Dendritic cell treated with granulocyte-macrophage colony-stimulating factor and Interleukin-4, amounts not matched to agents 40 ng/mL and 50 ng/mL, for 4 days (primary cell): ENCODE measurements around the gene KCNT2.

ENCODE experiments used
- H3K27ac Mint-ChIP-seq: one replicate; pipeline ENCODE4 v1.8.0; 2022; ENCODE audit warnings: mild to moderate bottlenecking, mixed read lengths
- H3K27me3 Mint-ChIP-seq: one replicate; pipeline ENCODE4 v1.8.0; 2022; ENCODE audit warnings: mild to moderate bottlenecking, mixed read lengths
- H3K36me3 Mint-ChIP-seq: one replicate; pipeline ENCODE4 v1.8.0; 2022; ENCODE audit warnings: low read depth, mixed read lengths
- H3K4me1 Mint-ChIP-seq: one replicate; pipeline ENCODE4 v1.8.0; 2022; ENCODE audit warnings: low read depth, mixed read lengths
- H3K4me3 Mint-ChIP-seq: one replicate; pipeline ENCODE4 v1.8.0; 2022; ENCODE audit warnings: mild to moderate bottlenecking, moderate library complexity, mixed read lengths
- H3K9me3 Mint-ChIP-seq: one replicate; pipeline ENCODE4 v1.8.0; 2022; ENCODE audit warnings: mixed read lengths
- intact Hi-C: fragments of 100-400 bp; cut with micrococcal nuclease; formaldehyde crosslinking; loops from one replicate; pipeline ENCODE4 v1.15.0; 2022

KCNT2 gene

GRCh38 chr1:196403803-196404690 lies 204.2 kb downstream of the KCNT2 start:
- no peak overlapping the region for H3K4me3 Mint-ChIP-seq
- intact Hi-C loops: no loop called here
- no peaks in the 10 kb centered on the region for H3K36me3 Mint-ChIP-seq
- no peaks in the 10 kb centered on the region for H3K27me3 Mint-ChIP-seq
- peaks cover 5% of the 10 kb centered on the region for H3K4me1 Mint-ChIP-seq
- no peak overlapping the region for H3K27ac Mint-ChIP-seq
- H3K9me3 Mint-ChIP-seq: no peaks in the 10 kb centered on the region

- Mint-ChIP-seq H3K4me1 (peaks cover 5% of the 10 kb centered on the region), H3K4me3 (no peak overlapping the region), H3K27ac (no peak overlapping the region), H3K36me3 (no peaks in the 10 kb centered on the region), H3K9me3 (no peaks in the 10 kb centered on the region), H3K27me3 (no peaks in the 10 kb centered on the region)
- intact Hi-C loops: no loop called here
Measured at GRCh38 chr1:196401891-196402290, 206.3 kb downstream of the KCNT2 start.

- Mint-ChIP-seq H3K4me1 (peaks cover 5% of the 10 kb centered on the region), H3K27ac (no peak overlapping the region), H3K9me3 (no peaks in the 10 kb centered on the region), H3K36me3 (no peaks in the 10 kb centered on the region), H3K4me3 (no peak overlapping the region), H3K27me3 (no peaks in the 10 kb centered on the region)
- intact Hi-C loops: no loop called here
Measured at GRCh38 chr1:196401452-196401833, 206.8 kb downstream of the KCNT2 start.

- no peak overlapping the region for H3K27ac Mint-ChIP-seq
- no peaks in the 10 kb centered on the region for H3K9me3 Mint-ChIP-seq
- H3K27me3 Mint-ChIP-seq: no peaks in the 10 kb centered on the region
- no peak overlapping the region for H3K4me3 Mint-ChIP-seq
- H3K4me1 Mint-ChIP-seq: peaks cover 5% of the 10 kb centered on the region
- H3K36me3 Mint-ChIP-seq: no peaks in the 10 kb centered on the region
- intact Hi-C loops: no loop called here
Measured at GRCh38 chr1:196400478-196401451, 207.5 kb downstream of the KCNT2 start.

GRCh38 chr1:196399713-196400112 lies 208.5 kb downstream of the KCNT2 start:
- Mint-ChIP-seq H3K9me3 (no peaks in the 10 kb centered on the region), H3K4me1 (peaks cover 5% of the 10 kb centered on the region), H3K36me3 (no peaks in the 10 kb centered on the region), H3K27ac (no peak overlapping the region), H3K4me3 (no peak overlapping the region), H3K27me3 (no peaks in the 10 kb centered on the region)
- intact Hi-C loops: no loop called here

GRCh38 chr1:196393742-196394141 lies 214.5 kb downstream of the KCNT2 start:
- no peaks in the 10 kb centered on the region for H3K27me3 Mint-ChIP-seq
- intact Hi-C loops: no loop called here
- H3K36me3 Mint-ChIP-seq: no peaks in the 10 kb centered on the region
- no peaks in the 10 kb centered on the region for H3K4me1 Mint-ChIP-seq
- H3K27ac Mint-ChIP-seq: no peak overlapping the region
- no peaks in the 10 kb centered on the region for H3K9me3 Mint-ChIP-seq
- H3K4me3 Mint-ChIP-seq: no peak overlapping the region

- H3K36me3 Mint-ChIP-seq: no peaks in the 10 kb centered on the region
- no peak overlapping the region for H3K27ac Mint-ChIP-seq
- H3K4me1 Mint-ChIP-seq: no peaks in the 10 kb centered on the region
- H3K9me3 Mint-ChIP-seq: no peaks in the 10 kb centered on the region
- H3K27me3 Mint-ChIP-seq: no peaks in the 10 kb centered on the region
- H3K4me3 Mint-ChIP-seq: no peak overlapping the region
- intact Hi-C loops: no loop called here
Measured at GRCh38 chr1:196393282-196393681, 215.0 kb downstream of the KCNT2 start.

- Mint-ChIP-seq H3K9me3 (peaks cover 7% of the 10 kb centered on the region), H3K27ac (no peak overlapping the region), H3K4me1 (no peaks in the 10 kb centered on the region), H3K4me3 (no peak overlapping the region), H3K36me3 (no peaks in the 10 kb centered on the region), H3K27me3 (no peaks in the 10 kb centered on the region)
- intact Hi-C loops: no loop called here
Measured at GRCh38 chr1:196387766-196388165, 220.5 kb downstream of the KCNT2 start.

GRCh38 chr1:196385109-196385508 lies 223.1 kb downstream of the KCNT2 start:
- intact Hi-C loops: no loop called here
- Mint-ChIP-seq H3K4me1 (no peaks in the 10 kb centered on the region), H3K36me3 (no peaks in the 10 kb centered on the region), H3K27ac (no peak overlapping the region), H3K9me3 (peaks cover 7% of the 10 kb centered on the region), H3K27me3 (no peaks in the 10 kb centered on the region), H3K4me3 (no peak overlapping the region)

- H3K9me3 Mint-ChIP-seq: peaks cover 6% of the 10 kb centered on the region
- H3K27ac Mint-ChIP-seq: no peak overlapping the region
- intact Hi-C loops: no loop called here
- H3K4me3 Mint-ChIP-seq: no peak overlapping the region
- H3K27me3 Mint-ChIP-seq: no peaks in the 10 kb centered on the region
- H3K4me1 Mint-ChIP-seq: no peaks in the 10 kb centered on the region
- H3K36me3 Mint-ChIP-seq: no peaks in the 10 kb centered on the region
Measured at GRCh38 chr1:196382383-196382782, 225.9 kb downstream of the KCNT2 start.

GRCh38 chr1:196381544-196381943 lies 226.7 kb downstream of the KCNT2 start:
- no peaks in the 10 kb centered on the region for H3K9me3 Mint-ChIP-seq
- peaks cover 6% of the 10 kb centered on the region for H3K4me1 Mint-ChIP-seq
- no peaks in the 10 kb centered on the region for H3K36me3 Mint-ChIP-seq
- H3K4me3 Mint-ChIP-seq: no peak overlapping the region
- intact Hi-C loops: no loop called here
- H3K27me3 Mint-ChIP-seq: no peaks in the 10 kb centered on the region
- H3K27ac Mint-ChIP-seq: no peak overlapping the region

GRCh38 chr1:196380316-196380715 lies 227.9 kb downstream of the KCNT2 start:
- H3K9me3 Mint-ChIP-seq: no peaks in the 10 kb centered on the region
- H3K4me3 Mint-ChIP-seq: no peak overlapping the region
- peaks cover 6% of the 10 kb centered on the region for H3K4me1 Mint-ChIP-seq
- H3K36me3 Mint-ChIP-seq: no peaks in the 10 kb centered on the region
- H3K27ac Mint-ChIP-seq: no peak overlapping the region
- no peaks in the 10 kb centered on the region for H3K27me3 Mint-ChIP-seq
- intact Hi-C loops: no loop called here

GRCh38 chr1:196377811-196378210 lies 230.4 kb downstream of the KCNT2 start:
- no peak overlapping the region for H3K4me3 Mint-ChIP-seq

GRCh38 chr1:196376630-196377328 lies 231.5 kb downstream of the KCNT2 start:
- Mint-ChIP-seq H3K27me3 (no peaks in the 10 kb centered on the region), H3K9me3 (no peaks in the 10 kb centered on the region), H3K4me3 (no peak overlapping the region), H3K27ac (peak overlapping the region; percentile 16), H3K36me3 (no peaks in the 10 kb centered on the region), H3K4me1 (peaks cover 6% of the 10 kb centered on the region)
- intact Hi-C loops: no loop called here

More at GRCh38 chr1:196377811-196378210, 230.4 kb downstream of the KCNT2 start:
- Mint-ChIP-seq H3K36me3 (no peaks in the 10 kb centered on the region), H3K27ac (no peak overlapping the region), H3K4me1 (peaks cover 6% of the 10 kb centered on the region), H3K9me3 (no peaks in the 10 kb centered on the region), H3K27me3 (no peaks in the 10 kb centered on the region)
- intact Hi-C loops: no loop called here
